Measurements from ENCODE around the gene CLCN5.

CLCN5 gene

GRCh38 chrX:49960061-49960460, 37.7 kb downstream of the CLCN5 start:
- no peak overlapping the region for H3K4me3 Mint-ChIP-seq
- no peak overlapping the region for H3K27ac Mint-ChIP-seq
- DNase-seq = no peak
- peaks cover 14% of the 10 kb centered on the region for H3K27me3 Mint-ChIP-seq
- H3K4me1 Mint-ChIP-seq (ENCODE audit: low read depth) = no peaks in the 10 kb centered on the region
- H3K36me3 Mint-ChIP-seq (ENCODE audit: low read depth) = no peaks in the 10 kb centered on the region
- H3K9me3 Mint-ChIP-seq = no peaks in the 10 kb centered on the region

GRCh38 chrX:49970674-49971073, 48.3 kb downstream of the CLCN5 start:
- DNase-seq = no peak
- H3K36me3 Mint-ChIP-seq (ENCODE audit: low read depth) = no peaks in the 10 kb centered on the region
- no peaks in the 10 kb centered on the region for H3K9me3 Mint-ChIP-seq
- peaks cover 7% of the 10 kb centered on the region for H3K27me3 Mint-ChIP-seq
- no peak overlapping the region for H3K27ac Mint-ChIP-seq
- H3K4me3 Mint-ChIP-seq = no peak overlapping the region
- no peaks in the 10 kb centered on the region for H3K4me1 Mint-ChIP-seq (ENCODE audit: low read depth)

GRCh38 chrX:49972328-49972860, 50.0 kb downstream of the CLCN5 start:
- no peak for DNase-seq
- Mint-ChIP-seq H3K27ac (no peak overlapping the region), H3K36me3 (ENCODE audit: low read depth) (no peaks in the 10 kb centered on the region), H3K9me3 (no peaks in the 10 kb centered on the region), H3K27me3 (peaks cover 11% of the 10 kb centered on the region), H3K4me1 (ENCODE audit: low read depth) (no peaks in the 10 kb centered on the region), H3K4me3 (no peak overlapping the region)

- H3K27me3 Mint-ChIP-seq = peaks cover 25% of the 10 kb centered on the region
- H3K4me3 Mint-ChIP-seq = no peak overlapping the region
- DNase-seq = no peak
- H3K4me1 Mint-ChIP-seq (ENCODE audit: low read depth) = no peaks in the 10 kb centered on the region
- no peaks in the 10 kb centered on the region for H3K9me3 Mint-ChIP-seq
- no peaks in the 10 kb centered on the region for H3K36me3 Mint-ChIP-seq (ENCODE audit: low read depth)
- H3K27ac Mint-ChIP-seq = no peak overlapping the region
Measured at GRCh38 chrX:49976682-49977197, 54.3 kb downstream of the CLCN5 start.

- Mint-ChIP-seq H3K27ac (no peak overlapping the region), H3K4me1 (ENCODE audit: low read depth) (no peaks in the 10 kb centered on the region), H3K27me3 (peaks cover 29% of the 10 kb centered on the region), H3K36me3 (ENCODE audit: low read depth) (no peaks in the 10 kb centered on the region), H3K9me3 (no peaks in the 10 kb centered on the region), H3K4me3 (no peak overlapping the region)
- DNase-seq = no peak
Measured at GRCh38 chrX:49977319-49978090, 55.1 kb downstream of the CLCN5 start.

- H3K9me3 Mint-ChIP-seq = no peaks in the 10 kb centered on the region
- DNase-seq = no peak
- no peak overlapping the region for H3K4me3 Mint-ChIP-seq
- no peak overlapping the region for H3K27ac Mint-ChIP-seq
- no peaks in the 10 kb centered on the region for H3K4me1 Mint-ChIP-seq (ENCODE audit: low read depth)
- H3K27me3 Mint-ChIP-seq = peaks cover 28% of the 10 kb centered on the region
- H3K36me3 Mint-ChIP-seq (ENCODE audit: low read depth) = no peaks in the 10 kb centered on the region
Measured at GRCh38 chrX:49978176-49978575, 55.8 kb downstream of the CLCN5 start.

GRCh38 chrX:49986058-49986457, 63.7 kb downstream of the CLCN5 start:
- Mint-ChIP-seq H3K9me3 (no peaks in the 10 kb centered on the region), H3K36me3 (ENCODE audit: low read depth) (no peaks in the 10 kb centered on the region), H3K27me3 (peaks cover 40% of the 10 kb centered on the region)

GRCh38 chrX:49987651-49988050, 65.3 kb downstream of the CLCN5 start:
- no peaks in the 10 kb centered on the region for H3K36me3 Mint-ChIP-seq (ENCODE audit: low read depth)
- no peak overlapping the region for H3K27ac Mint-ChIP-seq
- no peak for DNase-seq
- H3K4me3 Mint-ChIP-seq = no peak overlapping the region
- H3K9me3 Mint-ChIP-seq = no peaks in the 10 kb centered on the region
- H3K4me1 Mint-ChIP-seq (ENCODE audit: low read depth) = no peaks in the 10 kb centered on the region
- peaks cover 41% of the 10 kb centered on the region for H3K27me3 Mint-ChIP-seq

More at GRCh38 chrX:49986058-49986457, 63.7 kb downstream of the CLCN5 start:
- no peak for DNase-seq
- Mint-ChIP-seq H3K4me1 (ENCODE audit: low read depth) (no peaks in the 10 kb centered on the region), H3K27ac (no peak overlapping the region), H3K4me3 (no peak overlapping the region)

- H3K36me3 Mint-ChIP-seq (ENCODE audit: low read depth) = no peaks in the 10 kb centered on the region
- H3K9me3 Mint-ChIP-seq = no peaks in the 10 kb centered on the region
- no peak overlapping the region for H3K27ac Mint-ChIP-seq
- no peaks in the 10 kb centered on the region for H3K4me1 Mint-ChIP-seq (ENCODE audit: low read depth)
- DNase-seq = no peak
- H3K4me3 Mint-ChIP-seq = no peak overlapping the region
- H3K27me3 Mint-ChIP-seq = peaks cover 44% of the 10 kb centered on the region
Measured at GRCh38 chrX:49988143-49988542, 65.7 kb downstream of the CLCN5 start.

GRCh38 chrX:49991758-49992157, 69.4 kb downstream of the CLCN5 start:
- Mint-ChIP-seq H3K36me3 (ENCODE audit: low read depth) (no peaks in the 10 kb centered on the region), H3K4me1 (ENCODE audit: low read depth) (no peaks in the 10 kb centered on the region), H3K9me3 (no peaks in the 10 kb centered on the region), H3K27me3 (peaks cover 52% of the 10 kb centered on the region), H3K27ac (no peak overlapping the region), H3K4me3 (no peak overlapping the region)
- DNase-seq = no peak

- H3K9me3 Mint-ChIP-seq = no peaks in the 10 kb centered on the region
- H3K27me3 Mint-ChIP-seq = peaks cover 54% of the 10 kb centered on the region
- no peak overlapping the region for H3K4me3 Mint-ChIP-seq
- H3K36me3 Mint-ChIP-seq (ENCODE audit: low read depth) = no peaks in the 10 kb centered on the region
- DNase-seq = no peak
- H3K4me1 Mint-ChIP-seq (ENCODE audit: low read depth) = no peaks in the 10 kb centered on the region
- no peak overlapping the region for H3K27ac Mint-ChIP-seq
Measured at GRCh38 chrX:49992853-49993252, 70.5 kb downstream of the CLCN5 start.

- H3K27ac Mint-ChIP-seq = no peak overlapping the region
Measured at GRCh38 chrX:49993661-49994060, 71.3 kb downstream of the CLCN5 start.

GRCh38 chrX:49995107-49995731, 72.8 kb downstream of the CLCN5 start:
- H3K4me1 Mint-ChIP-seq (ENCODE audit: low read depth) = no peaks in the 10 kb centered on the region
- no peak overlapping the region for H3K27ac Mint-ChIP-seq
- H3K36me3 Mint-ChIP-seq (ENCODE audit: low read depth) = no peaks in the 10 kb centered on the region
- no peak overlapping the region for H3K4me3 Mint-ChIP-seq
- no peaks in the 10 kb centered on the region for H3K9me3 Mint-ChIP-seq
- DNase-seq = no peak
- H3K27me3 Mint-ChIP-seq = peaks cover 49% of the 10 kb centered on the region

More at GRCh38 chrX:49993661-49994060, 71.3 kb downstream of the CLCN5 start:
- H3K4me1 Mint-ChIP-seq (ENCODE audit: low read depth) = no peaks in the 10 kb centered on the region
- H3K36me3 Mint-ChIP-seq (ENCODE audit: low read depth) = no peaks in the 10 kb centered on the region
- no peak for DNase-seq
- no peak overlapping the region for H3K4me3 Mint-ChIP-seq
- peaks cover 48% of the 10 kb centered on the region for H3K27me3 Mint-ChIP-seq
- H3K9me3 Mint-ChIP-seq = no peaks in the 10 kb centered on the region

- Mint-ChIP-seq H3K27ac (no peak overlapping the region), H3K9me3 (no peaks in the 10 kb centered on the region), H3K4me3 (no peak overlapping the region), H3K4me1 (ENCODE audit: low read depth) (no peaks in the 10 kb centered on the region), H3K36me3 (ENCODE audit: low read depth) (no peaks in the 10 kb centered on the region), H3K27me3 (peaks cover 46% of the 10 kb centered on the region)
- DNase-seq = no peak
Measured at GRCh38 chrX:49995795-49996455, 73.5 kb downstream of the CLCN5 start.

Measured in activated T-cell treated with anti-CD3 and anti-CD28 coated beads, Interleukin-2, amount 50 U/mL, for 24 hours (primary cell).